SK-MEL-5 (cell line): ENCODE results near the gene UBAP1. TPM values are rescaled to one million over a fixed set of nuclear protein-coding genes. Genes with fewer than 3 reads are reported as not detected.
"Not testable (repeated sequence)": the region's sequence is repeated elsewhere in the genome, so short reads cannot be mapped to it uniquely, and the experiment has no call there.

Experiments
- DNase-seq: peaks from one replicate; pipeline ENCODE4 v3.0.0-alpha.2; 2016; ENCODE audit warnings: low read depth, low spot score
- in situ Hi-C: cut with HindIII; loops from 2 replicates; pipeline ENCODE4 v1.10.0; 2016; ENCODE audit warnings: low sequenced_read_pairs, high pct_unique_total_duplicates, low pct_unique_long_range_greater_than_20kb
- total RNA-seq: library from RNA; depleted of rRNA; stranded (reverse); fragments of >200 nt; shearing (Covaris generic); gene quantifications from 2 replicates; pipeline ENCODE4 v1.2.3, GENCODE V29; 2014

Gene UBAP1
- total RNA-seq, 1 experiment from 2014 or later = 11.2 TPM

- in situ Hi-C loops = no loop called here
- no peak for DNase-seq
These were observed 6.9 kb upstream of the UBAP1 start for GRCh38 chr9:34171753-34172535.

GRCh38 chr9:34176089-34176488 is 2.8 kb upstream of the UBAP1 start:
- in situ Hi-C loops = no loop called here
- DNase-seq = no peak

GRCh38 chr9:34177593-34178435 is 1.0 kb upstream of the UBAP1 start:
- in situ Hi-C loops = no loop called here
- no peak for DNase-seq

GRCh38 chr9:34179213-34180136 is 632 bp downstream of the UBAP1 start:
- in situ Hi-C loops = no loop called here
- no peak for DNase-seq

- DNase-seq = peak; percentile 21
- in situ Hi-C loops = no loop called here
These were observed 7.1 kb downstream of the UBAP1 start for GRCh38 chr9:34185778-34186551.

- in situ Hi-C loops = no loop called here
- no peak for DNase-seq
These were observed 9.0 kb downstream of the UBAP1 start for GRCh38 chr9:34187891-34188240.

GRCh38 chr9:34190996-34191892 is 12.4 kb downstream of the UBAP1 start:
- in situ Hi-C loops = no loop called here

GRCh38 chr9:34195143-34195542 is 16.3 kb downstream of the UBAP1 start:
- no peak for DNase-seq
- in situ Hi-C loops = no loop called here

More at GRCh38 chr9:34190996-34191892, 12.4 kb downstream of the UBAP1 start:
- DNase-seq = peak; percentile 68

- in situ Hi-C loops, DNase-seq: not testable (repeated sequence)
These were observed 18.4 kb downstream of the UBAP1 start for GRCh38 chr9:34197286-34197685.

GRCh38 chr9:34197756-34198711 is 19.2 kb downstream of the UBAP1 start:
- in situ Hi-C loops = no loop called here

GRCh38 chr9:34200092-34200491 is 21.2 kb downstream of the UBAP1 start:
- in situ Hi-C loops = no loop called here
- no peak for DNase-seq

More at GRCh38 chr9:34197756-34198711, 19.2 kb downstream of the UBAP1 start:
- no peak for DNase-seq

- in situ Hi-C loops = no loop called here
- DNase-seq = peak; percentile 81
These were observed 24.6 kb downstream of the UBAP1 start for GRCh38 chr9:34203275-34203991.

GRCh38 chr9:34203992-34204635 is 25.3 kb downstream of the UBAP1 start:
- DNase-seq = no peak
- in situ Hi-C loops = no loop called here

GRCh38 chr9:34205102-34205501 is 26.3 kb downstream of the UBAP1 start:
- no peak for DNase-seq
- in situ Hi-C loops = no loop called here
